Measurements from ENCODE around the gene RBM43.

Gene RBM43

DNA sequence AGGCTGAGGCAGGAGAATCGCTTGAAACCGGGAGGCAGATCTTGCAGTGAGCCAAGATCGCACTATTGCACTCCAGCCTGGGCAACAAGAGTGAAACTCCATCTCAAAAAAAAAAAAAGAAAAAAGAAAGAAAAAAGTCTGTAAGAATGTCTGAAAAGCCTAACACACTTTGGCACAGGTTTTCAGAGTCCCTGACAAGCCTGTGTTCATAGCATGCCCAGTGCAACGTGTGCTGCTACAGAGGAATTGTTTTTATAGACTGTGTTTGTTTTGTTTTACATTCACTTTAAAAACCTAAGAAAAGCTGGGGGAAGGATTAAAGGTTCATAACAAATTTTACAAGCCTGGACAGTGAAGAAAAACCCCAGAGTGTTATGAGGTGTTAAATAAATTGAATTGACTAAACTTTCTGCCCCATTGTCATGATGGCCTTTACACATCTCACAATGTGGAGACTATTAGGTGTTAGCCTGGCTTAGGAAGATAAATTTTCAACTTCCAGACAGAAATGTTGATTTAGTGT, 55.2 kb downstream of the RBM43 start:
- DNase-seq, result no peak

DNA sequence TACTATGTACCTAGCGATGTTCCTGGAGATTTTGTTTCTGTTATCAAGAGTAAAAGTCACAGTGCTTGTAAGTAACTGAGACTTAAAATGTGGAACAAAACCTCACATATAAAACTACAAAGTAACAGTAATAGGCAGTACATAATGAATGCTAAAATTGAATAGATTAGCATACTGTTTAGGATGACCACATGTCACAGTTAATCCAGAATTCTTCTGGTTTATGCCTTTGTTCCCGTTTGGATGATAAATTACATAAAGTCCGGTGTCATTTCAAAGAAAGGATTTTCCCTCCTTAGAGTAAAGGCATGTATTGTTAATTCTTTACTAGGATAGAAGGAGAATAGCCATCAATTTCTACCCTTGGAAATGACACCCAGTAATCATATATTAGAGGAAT, 56.1 kb downstream of the RBM43 start:
- DNase-seq, result no peak

DNA sequence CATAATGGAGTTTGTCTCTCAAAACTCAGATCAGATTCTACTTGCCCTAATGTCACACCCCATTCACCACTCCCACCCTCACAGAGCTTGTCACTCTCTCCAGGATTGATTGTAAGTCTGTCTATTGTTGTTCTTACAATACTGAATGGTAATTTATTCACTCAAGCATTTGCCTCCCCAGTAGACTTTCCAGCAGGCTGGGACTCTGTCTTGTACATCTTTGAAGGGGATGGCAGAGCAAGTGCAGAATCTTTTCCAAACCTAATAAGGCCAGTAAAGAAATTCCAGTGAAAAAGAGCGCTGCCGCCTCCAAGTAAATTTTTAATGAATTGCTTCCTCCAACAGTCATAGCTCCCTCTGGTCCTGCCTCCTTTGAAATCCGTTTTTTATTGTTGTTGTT, 56.9 kb downstream of the RBM43 start:
- no peak for DNase-seq

DNA sequence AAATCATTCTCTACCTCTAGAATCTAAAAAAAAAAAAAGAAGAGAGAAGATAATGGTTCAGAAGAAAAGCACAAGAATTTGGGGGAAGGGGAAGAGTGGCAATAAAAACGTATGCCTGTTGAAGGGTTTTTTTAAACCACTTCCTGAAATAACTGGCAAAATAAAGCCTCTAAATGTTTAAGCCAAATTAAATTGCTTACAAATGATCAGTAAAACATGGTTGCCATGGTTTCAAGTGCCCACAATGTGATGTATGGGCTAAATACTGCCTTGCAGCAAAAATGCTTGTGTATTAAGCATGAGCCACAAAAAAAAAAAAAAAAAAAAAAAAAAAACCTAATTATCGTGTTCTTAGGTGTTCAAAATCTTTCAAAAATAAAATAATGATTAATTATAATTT, 60.8 kb downstream of the RBM43 start:
- no peak for DNase-seq

GRCh38 chr2:151200277-151200676, 61.4 kb downstream of the RBM43 start:
- DNase-seq, result no peak

GRCh38 chr2:151198645-151199044, 63.0 kb downstream of the RBM43 start:
- no peak for DNase-seq

All from amniotic stem cell (primary cell).